IPS DF 4.7 (cell line): ENCODE data around the gene SIL1.
"Not testable (repeated sequence)": the region's sequence is repeated elsewhere in the genome, so short reads cannot be mapped to it uniquely, and the experiment has no call there.

Experiments
- DNase-seq: peaks from one replicate; pipeline ENCODE4 v3.0.0-alpha.2; 2013; ENCODE audit warnings: low spot score; ENCODE audit errors: extremely low read depth

Gene SIL1

GRCh38 chr5:139112362-139112761, 85.8 kb downstream of the SIL1 start:
- DNase-seq, result not testable (repeated sequence)

DNA sequence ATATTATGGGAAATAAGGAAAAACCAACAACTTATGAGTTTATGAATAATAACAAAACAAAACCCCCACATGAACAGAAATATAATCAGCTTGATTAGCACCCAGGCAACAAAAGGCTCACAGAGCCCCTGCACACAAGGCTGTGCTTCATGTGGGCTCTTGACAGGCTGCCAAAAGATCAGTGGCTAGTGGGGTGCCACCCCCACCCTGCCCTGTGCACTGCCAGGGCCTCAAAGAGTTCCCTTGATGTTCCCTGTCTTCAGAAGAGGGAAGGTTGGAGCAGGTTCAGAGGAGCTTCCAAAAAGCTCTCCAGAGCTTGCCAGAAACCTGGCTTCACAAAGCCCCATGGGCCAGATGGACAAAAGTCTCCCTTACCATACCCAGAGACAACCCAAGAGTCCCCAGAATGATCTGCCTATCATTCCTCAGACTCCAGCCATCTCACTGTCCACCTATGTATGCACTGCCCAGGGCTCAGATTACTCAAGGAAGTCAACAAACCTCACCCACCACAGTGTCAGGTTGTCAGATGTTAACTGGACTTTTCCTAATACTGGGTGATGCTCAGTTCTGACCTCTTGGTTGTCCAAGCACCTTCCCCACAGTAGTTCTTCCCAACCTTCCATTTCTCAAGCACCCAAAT, 87.5 kb downstream of the SIL1 start:
- no peak for DNase-seq

DNA sequence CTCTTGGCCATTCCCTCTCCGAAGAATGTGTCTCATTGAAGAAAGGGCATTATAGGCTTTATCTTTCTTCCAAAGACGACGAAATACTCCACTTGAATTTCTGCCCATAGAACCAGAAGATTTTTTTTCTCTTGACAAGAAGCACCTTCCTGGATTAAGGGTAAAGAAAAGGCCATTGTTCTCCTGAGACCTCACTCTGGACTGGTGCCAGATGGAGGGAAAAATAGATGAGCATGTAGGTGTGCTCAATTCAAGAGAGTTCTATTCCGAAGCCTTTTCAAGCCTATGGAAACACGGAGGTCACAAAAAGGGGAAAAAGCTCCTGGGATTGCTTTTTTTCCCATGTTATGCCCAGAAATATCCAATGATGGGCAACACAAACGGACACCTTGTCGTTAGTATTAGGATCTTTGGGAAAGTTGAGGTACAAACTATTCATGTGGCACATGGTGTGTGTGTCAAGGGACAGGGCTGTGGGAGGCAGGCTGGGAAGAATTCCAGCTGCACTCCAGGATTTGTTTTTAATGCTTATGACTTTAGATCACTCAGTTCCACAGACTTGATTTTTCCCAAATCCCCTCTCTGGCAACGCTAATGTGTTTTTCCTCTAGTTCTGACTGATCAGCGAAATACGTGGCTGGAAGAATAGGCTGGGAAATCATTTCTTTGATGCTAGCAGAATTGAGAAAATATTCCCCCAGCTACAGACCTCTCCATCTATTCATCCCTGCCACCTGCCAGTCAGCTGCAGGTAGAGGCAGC, 89.9 kb downstream of the SIL1 start:
- DNase-seq, result no peak

DNA sequence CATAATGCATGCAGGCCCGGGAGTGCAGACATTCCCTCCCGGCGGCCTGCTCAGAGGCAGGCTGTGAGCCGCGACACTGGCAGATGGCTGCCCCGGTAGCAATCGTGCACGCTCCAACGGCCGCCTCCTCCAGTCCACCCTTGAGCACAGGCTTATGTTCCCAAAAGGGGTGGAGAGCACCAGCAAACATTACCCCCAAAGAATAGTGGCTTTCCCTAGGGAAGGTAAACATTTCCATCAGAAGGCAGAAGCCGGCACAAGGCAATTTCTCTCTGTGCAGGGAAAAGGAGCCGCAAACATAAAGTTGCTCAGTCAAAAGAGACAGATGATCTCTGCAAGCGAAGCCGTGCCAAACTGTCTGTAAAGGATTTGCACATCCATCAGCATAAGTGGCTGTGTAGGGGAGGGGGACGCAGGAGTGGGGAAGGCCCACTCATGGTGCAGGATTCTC, 92.5 kb downstream of the SIL1 start:
- DNase-seq, result no peak

DNA sequence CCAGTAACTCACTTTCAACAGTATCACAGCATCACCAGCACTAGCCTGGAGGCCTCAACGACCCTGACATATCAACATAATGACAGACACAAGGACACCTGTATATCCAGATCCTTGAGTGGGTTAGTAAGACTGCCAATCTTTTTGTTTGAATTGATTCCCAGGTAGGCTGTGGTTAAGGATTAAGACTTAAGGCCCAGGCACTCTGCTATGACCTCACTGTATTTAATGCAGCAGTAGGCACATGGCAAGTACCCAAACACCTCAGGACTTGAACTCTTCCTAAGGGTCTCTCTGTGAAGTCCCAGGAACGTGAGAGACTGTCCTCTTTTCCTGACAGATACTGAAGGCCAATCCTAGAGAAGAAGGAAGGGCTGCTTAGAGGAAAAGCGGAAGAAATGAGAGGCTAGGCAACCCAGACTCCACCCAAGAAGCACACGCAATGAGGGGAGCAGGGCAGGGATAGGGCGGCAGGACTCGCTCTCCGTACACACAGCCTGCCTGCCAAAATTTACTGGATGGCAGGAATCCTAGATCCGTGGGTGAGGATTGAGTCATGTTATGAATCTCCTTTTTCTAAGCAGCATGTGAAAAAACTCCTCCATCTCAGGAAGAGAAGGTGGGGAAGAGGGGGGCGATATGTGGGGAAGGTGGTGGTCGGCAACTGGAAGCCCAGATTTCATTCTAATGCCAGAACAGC, 93.4 kb downstream of the SIL1 start:
- DNase-seq, result no peak

GRCh38 chr5:139103762-139104161, 94.4 kb downstream of the SIL1 start:
- DNase-seq, result no peak

DNA sequence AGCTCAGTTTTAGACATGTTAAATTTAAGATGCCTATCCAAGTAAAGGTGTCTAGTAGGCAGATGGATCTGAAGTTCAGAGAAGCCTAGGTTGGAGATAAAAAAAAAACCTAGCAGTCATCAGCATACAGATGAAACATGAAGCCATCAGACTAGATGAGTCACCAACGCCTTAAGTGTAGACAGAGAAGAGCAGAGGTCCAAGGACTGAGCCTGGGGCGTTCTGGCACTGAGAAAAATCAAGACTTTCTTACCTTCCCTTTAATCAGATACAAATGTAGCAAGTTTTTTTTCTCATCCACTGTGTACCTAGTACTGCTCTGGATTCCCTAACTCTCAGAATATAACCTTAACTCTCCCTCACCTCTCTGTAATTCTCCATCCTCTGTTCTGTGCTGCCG, 97.3 kb downstream of the SIL1 start:
- DNase-seq, result no peak

DNA sequence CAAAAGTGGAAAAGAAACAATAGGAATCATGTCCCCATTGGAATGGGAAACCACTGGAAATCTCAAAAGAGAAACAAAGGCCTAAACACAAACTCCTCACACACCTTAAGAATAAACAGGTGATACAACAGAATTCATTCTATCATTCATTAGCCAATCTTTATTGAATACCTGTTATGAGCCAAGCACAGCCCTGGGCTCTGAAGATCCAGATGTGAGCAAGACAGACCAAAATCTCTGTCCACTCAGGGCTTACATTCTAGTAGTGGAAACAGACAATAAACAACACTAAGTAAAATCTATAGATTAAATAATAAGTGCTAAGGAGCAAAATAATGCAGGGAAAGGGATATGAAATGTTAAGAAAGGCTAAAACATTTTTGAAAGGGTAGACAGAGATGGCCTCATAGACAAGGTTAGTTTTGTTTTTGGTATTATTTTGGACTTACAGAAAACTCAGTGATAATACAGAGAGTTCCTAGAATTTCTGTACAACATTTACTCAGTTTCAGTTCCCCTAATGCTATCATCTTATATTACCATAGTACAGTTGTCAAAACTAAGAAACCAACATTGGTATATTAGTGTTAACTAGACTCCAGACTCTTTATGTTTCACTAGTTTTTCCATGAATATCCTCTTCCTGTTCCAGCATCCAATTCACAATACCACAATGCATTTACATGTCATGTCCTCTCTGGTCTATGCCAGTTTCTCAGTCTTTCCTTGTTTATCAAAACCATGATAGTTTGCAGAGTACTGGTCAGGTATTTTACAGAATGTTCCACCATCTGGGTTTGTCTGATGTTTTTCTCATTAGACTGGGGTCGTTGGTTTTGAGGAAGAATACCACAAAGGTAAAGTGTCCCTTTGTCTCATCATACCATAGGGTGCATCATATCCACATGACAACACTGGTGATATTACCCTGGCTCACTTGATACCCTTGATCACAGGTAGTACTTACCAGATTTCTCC, 103.7 kb downstream of the SIL1 start:
- DNase-seq, result no peak

DNA sequence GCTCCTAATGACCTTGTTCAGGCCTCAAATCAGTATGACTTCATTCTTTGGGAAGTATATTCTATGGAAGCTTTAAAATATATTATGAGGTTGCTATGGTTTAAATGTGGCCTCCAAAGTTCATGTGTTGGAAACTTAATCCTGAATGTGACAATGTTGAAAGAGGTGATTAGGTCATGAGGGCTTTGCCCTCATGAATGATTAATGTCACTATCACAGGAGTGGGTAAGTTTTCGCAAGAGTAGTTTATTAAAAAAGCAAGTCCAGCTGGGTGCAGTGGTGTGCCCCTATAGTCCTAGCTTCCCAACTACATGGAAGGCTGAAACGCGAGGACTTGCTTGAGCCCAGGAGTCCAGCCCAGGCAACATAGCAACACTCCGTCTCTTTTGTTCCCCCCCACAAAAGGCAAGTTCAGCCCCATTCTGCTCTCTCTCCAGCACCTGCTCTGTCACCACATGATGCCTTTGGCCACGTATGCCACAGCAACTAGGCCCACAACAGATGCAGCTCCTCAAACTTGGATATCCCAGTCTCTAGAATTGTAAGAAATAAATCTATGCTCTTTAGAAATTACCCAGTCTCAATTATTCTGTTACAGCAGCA, 105.3 kb downstream of the SIL1 start:
- DNase-seq, result no peak

GRCh38 chr5:139091439-139092156, 106.6 kb downstream of the SIL1 start:
- DNase-seq, result no peak

- DNase-seq, result no peak
These were observed 107.6 kb downstream of the SIL1 start for GRCh38 chr5:139090581-139090980.

- DNase-seq, result no peak
These were observed 110.1 kb downstream of the SIL1 start for GRCh38 chr5:139088024-139088423.

DNA sequence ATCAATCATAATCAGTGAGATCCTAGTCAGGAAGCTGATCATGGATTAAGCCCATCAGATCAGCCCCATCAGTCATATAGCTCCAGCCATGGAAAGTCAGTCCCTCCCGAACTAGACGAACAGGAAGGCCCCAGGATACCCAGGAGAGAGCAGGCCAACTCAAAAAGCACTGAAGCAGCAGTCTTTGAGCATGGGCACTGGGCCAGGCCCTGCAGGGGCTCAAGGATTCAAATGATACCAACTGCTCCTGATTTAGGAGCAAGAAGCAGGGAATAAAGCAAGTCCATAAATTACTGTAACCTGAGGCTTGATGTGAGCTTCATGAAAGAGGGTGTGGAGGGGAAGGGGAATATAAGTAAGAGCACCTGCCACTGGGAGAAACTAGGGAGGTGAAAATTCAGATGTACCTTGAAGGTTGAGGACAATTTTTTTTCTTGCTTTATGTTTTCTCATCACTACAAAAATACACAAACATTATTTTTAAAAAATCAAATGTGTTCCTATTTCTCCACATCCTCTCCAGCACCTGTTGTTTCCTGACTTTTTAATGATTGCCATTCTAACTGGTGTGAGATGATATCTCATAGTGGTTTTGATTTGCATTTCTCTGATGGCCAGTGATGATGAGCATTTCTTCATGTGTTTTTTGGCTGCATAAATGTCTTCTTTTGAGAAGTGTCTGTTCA, 115.2 kb downstream of the SIL1 start:
- no peak for DNase-seq

- no peak for DNase-seq
These were observed 118.1 kb downstream of the SIL1 start for GRCh38 chr5:139079991-139080610.

- DNase-seq, result no peak
These were observed 118.8 kb downstream of the SIL1 start for GRCh38 chr5:139079225-139079990.

DNA sequence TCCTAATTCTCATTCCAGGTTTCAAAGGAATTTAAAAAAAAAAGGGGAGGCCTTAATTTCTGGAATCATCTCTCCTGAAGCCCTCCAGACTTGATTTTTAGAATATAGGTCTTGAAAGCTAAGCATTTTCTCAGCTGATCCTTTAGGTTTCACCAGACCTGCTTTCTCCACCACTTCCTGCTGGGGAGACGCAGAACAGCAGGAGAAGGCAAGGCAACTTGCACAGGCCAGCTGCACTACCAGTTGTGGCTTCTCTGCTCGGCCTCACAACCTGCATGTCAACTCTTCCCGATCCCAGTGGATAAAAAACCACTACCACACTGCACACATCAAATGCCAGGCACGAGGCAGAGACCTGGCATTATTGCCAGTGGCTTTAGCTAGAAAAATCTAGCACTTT, 119.8 kb downstream of the SIL1 start:
- DNase-seq, result no peak

GRCh38 chr5:139077899-139078298, 120.3 kb downstream of the SIL1 start:
- DNase-seq, result no peak

DNA sequence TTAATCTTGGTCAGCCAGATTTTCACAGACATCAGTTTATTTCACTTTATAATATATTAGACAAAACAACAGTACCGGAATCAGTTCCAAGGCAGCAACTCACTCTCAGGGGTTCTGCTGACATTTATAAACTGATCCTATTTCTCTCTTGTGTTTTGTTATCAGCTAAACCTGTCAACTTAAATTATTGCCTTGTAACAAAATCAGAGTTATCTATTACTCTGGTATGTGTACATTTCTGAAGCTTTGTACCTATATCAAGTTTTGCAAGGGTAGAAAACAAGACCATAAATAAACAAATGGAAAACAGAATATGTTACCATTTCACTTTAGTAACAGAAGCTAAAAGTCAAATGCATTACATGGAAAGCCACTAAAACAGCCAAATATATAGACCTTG, 122.1 kb downstream of the SIL1 start:
- DNase-seq, result no peak
